Stomach (tissue), 9 donors: Measurements from ENCODE around the gene CRTAP. TPM values are rescaled to one million over a fixed set of nuclear protein-coding genes. Genes with fewer than 3 reads are reported as not detected.

Experiments used
- DNase-seq, 2 donors: peaks; one replicate each; pipeline versions ENCODE4 v3.0.0 to v3.0.0-alpha.2; 2013 to 2019
- H3K27ac ChIP-seq, 5 donors: fragments of 200-600 bp in 4 of 5; sonication (generic) in 4 of 5; one replicate each; pipeline ENCODE4 v1.5.1; 2013 to 2019; ENCODE audit warnings: mild to moderate bottlenecking in 1 of 5, moderate library complexity in 1 of 5
- H3K27me3 ChIP-seq, 3 donors: fragments of 200-600 bp; sonication (generic); one replicate each; pipeline ENCODE4 v1.5.1; 2017 to 2019; ENCODE audit warnings: mixed run types in 1 of 3
- H3K36me3 ChIP-seq, 4 donors: fragments of 200-600 bp; sonication (generic); 1 replicate in 3 of 4; 2 replicates in 1 of 4; pipeline ENCODE4 v1.5.1; 2016 to 2019
- H3K4me1 ChIP-seq, 4 donors: fragments of 200-600 bp; sonication (generic); one replicate each; pipeline ENCODE4 v1.5.1; 2016 to 2019
- H3K4me3 ChIP-seq, 4 donors: fragments of 200-600 bp; sonication (generic) in 3 of 4; one replicate each; pipeline ENCODE4 v1.5.1; 2016 to 2019; ENCODE audit warnings: mild to moderate bottlenecking in 1 of 4
- H3K9me3 ChIP-seq, 4 donors: fragments of 200-600 bp; sonication (generic); one replicate each; pipeline ENCODE4 v1.5.1; 2016 to 2019
- EP300 ChIP-seq: sonication (generic); formaldehyde crosslinking; IDR thresholded peaks from one replicate; pipeline ENCODE4 v1.6.1; 2017; ENCODE audit warnings: antibody characterized with exemption
- POLR2A ChIP-seq, 4 donors: fragments of 450-650 bp; IDR thresholded peaks; one replicate each; pipeline ENCODE4 v1.6.1; 2016; ENCODE audit warnings: antibody characterized with exemption in 4 of 4, control low read depth in 2 of 4, mild to moderate bottlenecking in 1 of 4, moderate library complexity in 1 of 4
- POLR2AphosphoS5 ChIP-seq, 3 donors: sonication (generic); formaldehyde crosslinking; IDR thresholded peaks; one replicate each; pipeline ENCODE4 v1.6.1; 2016; ENCODE audit warnings: antibody characterized with exemption in 3 of 3
- WGBS, 5 donors: extraction: QIAGEN DNeasy Blood & Tissue Kit in 3 of 5; methylation state at CpG; one replicate each; pipeline versions ENCODE4 v1.1.5 to v1.1.7; 2013 to 2018; 5-methylcytosine and 5-hydroxymethylcytosine counted together
- intact Hi-C: fragments of 100-400 bp; cut with DNase I; formaldehyde crosslinking; loops from one replicate; pipeline ENCODE4 v1.15.1; 2023; ENCODE audit warnings: low total_unique reads
- polyA plus RNA-seq, 3 donors: library from polyadenylated mRNA; stranded (reverse); fragments of 200-250 nt; gene quantifications; one replicate each; pipeline ENCODE4 v1.2.3, GENCODE V29; 2013
- total RNA-seq, 5 donors: library from RNA; depleted of rRNA; stranded (reverse); fragments of >200 nt; gene quantifications; one replicate each; pipeline versions ENCODE4 v1.1.0 to v1.2.3, GENCODE V29; 2014 to 2016
- TF ChIP-seq, protein P1 (sequence below), 7 experiments: fragments of 450-650 bp in 4 of 7; fragments of 200-600 bp in 3 of 7; sonication (generic) in 3 of 7; IDR thresholded peaks; one replicate each; pipeline ENCODE4 v1.5.1; 2016 to 2019; ENCODE audit warnings: antibody characterized with exemption in 7 of 7, control low read depth in 2 of 7, mild to moderate bottlenecking in 1 of 7
- donor health status: healthy with polysubstance abuse.
- donor health status: Bipolar disorder and iron deficiency.
- donor health status: healthy.

The CRTAP gene
- total and polyA plus RNA-seq, 8 donors = 65.2 to 284 (median 96.5) TPM

DNA sequence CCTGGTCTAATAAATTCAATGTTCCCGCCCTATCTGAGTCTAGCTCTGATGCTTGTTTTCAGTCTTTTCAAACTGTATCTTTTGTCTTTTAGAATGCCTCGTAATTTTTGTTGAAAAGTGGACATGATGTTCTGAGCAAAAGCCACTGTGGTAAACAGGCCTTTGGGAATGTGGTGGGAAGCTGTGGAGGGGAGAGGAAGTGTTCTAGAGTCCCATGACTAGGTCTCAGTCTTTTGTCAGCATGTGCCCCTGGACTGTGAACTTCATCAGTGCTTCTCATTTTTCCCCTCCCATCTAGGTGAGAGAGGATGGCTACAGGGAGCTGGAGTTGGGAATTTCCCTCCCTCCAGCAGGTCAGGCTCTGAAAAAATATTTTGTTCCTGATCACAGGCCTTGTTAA lies 71.0 kb downstream of the CRTAP start:
- TF ChIP-seq, protein P1, sequence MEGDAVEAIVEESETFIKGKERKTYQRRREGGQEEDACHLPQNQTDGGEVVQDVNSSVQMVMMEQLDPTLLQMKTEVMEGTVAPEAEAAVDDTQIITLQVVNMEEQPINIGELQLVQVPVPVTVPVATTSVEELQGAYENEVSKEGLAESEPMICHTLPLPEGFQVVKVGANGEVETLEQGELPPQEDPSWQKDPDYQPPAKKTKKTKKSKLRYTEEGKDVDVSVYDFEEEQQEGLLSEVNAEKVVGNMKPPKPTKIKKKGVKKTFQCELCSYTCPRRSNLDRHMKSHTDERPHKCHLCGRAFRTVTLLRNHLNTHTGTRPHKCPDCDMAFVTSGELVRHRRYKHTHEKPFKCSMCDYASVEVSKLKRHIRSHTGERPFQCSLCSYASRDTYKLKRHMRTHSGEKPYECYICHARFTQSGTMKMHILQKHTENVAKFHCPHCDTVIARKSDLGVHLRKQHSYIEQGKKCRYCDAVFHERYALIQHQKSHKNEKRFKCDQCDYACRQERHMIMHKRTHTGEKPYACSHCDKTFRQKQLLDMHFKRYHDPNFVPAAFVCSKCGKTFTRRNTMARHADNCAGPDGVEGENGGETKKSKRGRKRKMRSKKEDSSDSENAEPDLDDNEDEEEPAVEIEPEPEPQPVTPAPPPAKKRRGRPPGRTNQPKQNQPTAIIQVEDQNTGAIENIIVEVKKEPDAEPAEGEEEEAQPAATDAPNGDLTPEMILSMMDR (IDR thresholded peaks at IDR 0.05) = no peak
- TF ChIP-seq EP300 = no peak
- TF ChIP-seq POLR2A (IDR thresholded peaks at IDR 0.05) = no peak
- no peak for TF ChIP-seq POLR2AphosphoS5 (IDR thresholded peaks at IDR 0.05)
- WGBS, 5 donors = 73 to 88% (median 81%) methylated on average over 2 of the region's 2 CpGs
- DNase-seq = no peak
- intact Hi-C loops = no loop called here
- Histone ChIP-seq H3K9me3 (peaks cover 0 to 8% (median 3%) of the 10 kb centered on the region in 4 donors), H3K27ac (no peak overlapping the region), H3K36me3 (no peaks in the 10 kb centered on the region), H3K4me3 (no peak overlapping the region), H3K4me1 (no peaks in the 10 kb centered on the region), H3K27me3 (no peaks in the 10 kb centered on the region)

DNA sequence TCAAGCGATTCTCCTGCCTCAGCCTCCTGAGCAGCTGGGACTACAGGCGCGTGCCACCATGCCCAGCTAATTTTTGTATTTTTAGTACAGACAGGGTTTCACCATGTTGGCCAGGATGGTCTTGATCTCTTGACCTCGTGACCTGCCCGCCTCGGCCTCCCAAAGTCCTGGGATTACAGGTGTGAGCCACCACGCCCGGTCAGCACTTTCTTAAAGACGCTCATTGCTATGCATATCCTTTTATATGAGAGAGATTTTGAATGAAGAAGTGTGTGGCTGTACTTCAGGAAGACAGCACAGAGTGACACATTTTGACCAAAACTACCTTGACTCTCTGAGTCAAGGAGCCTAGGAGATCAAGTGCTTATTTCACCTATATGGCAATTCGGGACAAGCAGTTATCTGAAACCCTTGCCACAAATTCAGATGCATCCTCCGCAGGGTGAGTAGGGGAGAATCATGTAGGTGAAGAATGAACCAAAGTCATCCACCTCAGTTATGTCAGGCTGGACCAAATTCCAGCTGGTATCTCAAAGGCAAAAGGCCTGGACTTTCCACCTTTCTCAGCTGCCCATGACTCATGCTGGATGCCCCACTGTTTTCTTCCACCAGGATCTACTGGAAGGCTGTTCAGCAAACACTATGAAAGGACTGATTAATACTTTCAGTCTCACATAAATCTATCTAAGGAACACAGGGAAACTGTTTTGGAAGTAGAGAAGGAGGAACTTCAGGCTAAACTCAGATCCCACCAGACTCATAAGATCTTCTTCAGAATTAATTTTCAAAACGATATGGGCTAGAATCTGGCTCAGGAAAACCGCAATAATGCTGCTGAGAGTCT lies 72.9 kb downstream of the CRTAP start:
- intact Hi-C loops = no loop called here
- Histone ChIP-seq H3K4me3 (no peak overlapping the region), H3K9me3 (peaks cover 0 to 8% (median 3%) of the 10 kb centered on the region in 4 donors), H3K27ac (no peak overlapping the region), H3K4me1 (no peaks in the 10 kb centered on the region), H3K36me3 (no peaks in the 10 kb centered on the region), H3K27me3 (no peaks in the 10 kb centered on the region)
- WGBS, 5 donors = 87 to 92% (median 90%) methylated on average over 13 of the region's 13 CpGs
- TF ChIP-seq, protein P1 (IDR thresholded peaks at IDR 0.05) = no peak
- TF ChIP-seq POLR2A (IDR thresholded peaks at IDR 0.05) = no peak
- no peak for TF ChIP-seq EP300
- no peak for TF ChIP-seq POLR2AphosphoS5 (IDR thresholded peaks at IDR 0.05)
- DNase-seq = peak in 1 of 2 donors; percentile 40

DNA sequence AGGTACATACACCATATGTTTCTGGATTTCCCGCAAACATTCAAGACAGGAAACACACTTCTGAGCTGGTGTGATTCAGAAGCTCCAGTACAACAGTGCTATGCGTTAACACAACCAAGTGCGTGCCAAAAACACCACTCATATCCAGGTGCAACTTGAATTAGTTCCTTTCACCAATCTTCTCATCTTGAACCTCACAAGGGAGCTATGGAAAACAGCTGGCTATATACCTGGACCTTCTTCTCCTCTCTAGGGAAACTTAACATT lies 73.5 kb downstream of the CRTAP start:
- no peaks in the 10 kb centered on the region for H3K27me3 ChIP-seq
- H3K4me1 ChIP-seq = no peaks in the 10 kb centered on the region
- H3K4me3 ChIP-seq = no peak overlapping the region
- no peak for DNase-seq
- intact Hi-C loops = no loop called here
- H3K9me3 ChIP-seq = peaks cover 0 to 8% (median 2%) of the 10 kb centered on the region in 4 donors
- TF ChIP-seq POLR2AphosphoS5 (IDR thresholded peaks at IDR 0.05) = no peak
- TF ChIP-seq, protein P1 (IDR thresholded peaks at IDR 0.05) = no peak
- TF ChIP-seq EP300 = no peak
- no peak for TF ChIP-seq POLR2A (IDR thresholded peaks at IDR 0.05)
- H3K27ac ChIP-seq = no peak overlapping the region
- no peaks in the 10 kb centered on the region for H3K36me3 ChIP-seq
- 83 to 90% (median 87%) methylated on average over 3 of the region's 3 CpGs for WGBS, 5 donors

DNA sequence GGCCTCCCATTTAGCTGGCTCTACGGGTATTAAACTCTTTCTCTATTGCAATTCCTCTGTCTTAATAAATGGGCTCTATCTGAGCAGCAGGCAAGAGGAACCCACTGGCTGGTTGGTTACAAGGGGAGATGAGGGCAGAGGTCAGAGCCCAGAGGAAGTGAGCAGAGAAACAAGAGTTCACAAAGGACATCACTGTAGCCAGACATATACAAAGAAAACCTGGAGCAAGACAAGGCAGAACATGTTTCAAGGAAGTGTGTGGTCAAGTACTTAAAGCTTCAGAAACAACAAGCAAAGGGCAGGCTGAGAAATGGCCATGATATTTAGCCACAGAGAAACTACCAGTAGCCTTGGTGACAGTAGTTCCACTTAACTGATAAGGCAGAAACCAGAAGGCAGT lies 80.5 kb downstream of the CRTAP start:
- Histone ChIP-seq H3K4me1 (no peaks in the 10 kb centered on the region), H3K27ac (no peak overlapping the region), H3K27me3 (no peaks in the 10 kb centered on the region), H3K36me3 (no peaks in the 10 kb centered on the region), H3K4me3 (no peak overlapping the region), H3K9me3 (no peaks in the 10 kb centered on the region)
- TF ChIP-seq, protein P1 (IDR thresholded peaks at IDR 0.05) = no peak
- no peak for TF ChIP-seq POLR2A (IDR thresholded peaks at IDR 0.05)
- DNase-seq = no peak
- intact Hi-C loops = no loop called here
- WGBS, 5 donors = 76 to 100% (median 94%) methylated on average over 1 of the region's 1 CpG
